DMS79 (cell line): ENCODE measurements around the gene LOX.
A peak's percentile ranks its signal among the peaks of the same experiment; 100 is the strongest.

ENCODE experiments used
- DNase-seq: peaks from one replicate; lab custom pipeline; 2025; lab: John Stamatoyannopoulos, UW

Gene LOX

GRCh38 chr5:122053181-122054109 lies 24.6 kb downstream of the LOX start:
- DNase-seq = peak; percentile 8

GRCh38 chr5:122051569-122051968 lies 26.5 kb downstream of the LOX start:
- no peak for DNase-seq

GRCh38 chr5:122050959-122051358 lies 27.1 kb downstream of the LOX start:
- no peak for DNase-seq

GRCh38 chr5:122040636-122041302 lies 37.3 kb downstream of the LOX start:
- DNase-seq = no peak

- DNase-seq = no peak
Observed at GRCh38 chr5:122036326-122036725, 41.7 kb downstream of the LOX start.

- DNase-seq = no peak
Observed at GRCh38 chr5:122035913-122036312, 42.1 kb downstream of the LOX start.

- no peak for DNase-seq
Observed at GRCh38 chr5:122031836-122032235, 46.2 kb downstream of the LOX start.

GRCh38 chr5:122030251-122030650 lies 47.8 kb downstream of the LOX start:
- no peak for DNase-seq

GRCh38 chr5:122029818-122030217 lies 48.2 kb downstream of the LOX start:
- no peak for DNase-seq

- DNase-seq = no peak
Observed at GRCh38 chr5:122022966-122023365, 55.1 kb downstream of the LOX start.

GRCh38 chr5:122019919-122020590 lies 58.0 kb downstream of the LOX start:
- no peak for DNase-seq

GRCh38 chr5:122015471-122015870 lies 62.6 kb downstream of the LOX start:
- DNase-seq = no peak

- no peak for DNase-seq
Observed at GRCh38 chr5:122014236-122014935, 63.7 kb downstream of the LOX start.
